Gastroesophageal sphincter (tissue), 4 donors: ENCODE data around the gene ASZ1. TPM values are rescaled to one million over a fixed set of nuclear protein-coding genes. Genes with fewer than 3 reads are reported as not detected.
"Not testable (repeated sequence)": the region's sequence is repeated elsewhere in the genome, so short reads cannot be mapped to it uniquely, and the experiment has no call there.

Experiments
- ATAC-seq: fragments of 150-250 bp; one replicate; pipeline ENCODE4 v1.9.1; 2016; ENCODE audit warnings: mild to moderate bottlenecking, moderate library complexity
- H3K27ac ChIP-seq, 4 donors: fragments of 200-600 bp; sonication (generic) in 3 of 4; 1 replicate in 3 of 4; 2 replicates in 1 of 4; pipeline ENCODE4 v1.5.1; 2016 to 2019
- H3K27me3 ChIP-seq: fragments of 200-600 bp; sonication (generic); one replicate; pipeline ENCODE4 v1.5.1; 2019
- H3K36me3 ChIP-seq, 2 donors: fragments of 200-600 bp; sonication (generic); one replicate each; pipeline ENCODE4 v1.5.1; 2019; ENCODE audit warnings: control low read depth in 1 of 2
- H3K4me1 ChIP-seq, 3 donors: fragments of 200-600 bp; sonication (generic); 1 replicate in 2 of 3; 2 replicates in 1 of 3; pipeline ENCODE4 v1.5.1; 2016 to 2019; ENCODE audit warnings: control low read depth in 2 of 3
- H3K4me3 ChIP-seq, 2 donors: fragments of 200-600 bp; sonication (generic); one replicate each; pipeline ENCODE4 v1.5.1; 2019; ENCODE audit warnings: mild to moderate bottlenecking in 1 of 2, moderate library complexity in 1 of 2
- H3K9me3 ChIP-seq, 3 donors: fragments of 200-600 bp; sonication (generic); one replicate each; pipeline ENCODE4 v1.5.1; 2017 to 2019; ENCODE audit warnings: control low read depth in 2 of 3
- CTCF ChIP-seq, 4 experiments: fragments of 200-600 bp in 2 of 4; fragments of 450-650 bp in 2 of 4; sonication (generic) in 1 of 4; IDR thresholded peaks; one replicate each; pipeline ENCODE4 v1.5.1; 2017 to 2019; ENCODE audit warnings: antibody characterized with exemption in 4 of 4, mild to moderate bottlenecking in 2 of 4, moderate library complexity in 2 of 4
- EP300 ChIP-seq: sonication (generic); formaldehyde crosslinking; IDR thresholded peaks from one replicate; pipeline ENCODE4 v1.6.1; 2017; ENCODE audit warnings: antibody characterized with exemption, mild to moderate bottlenecking
- POLR2A ChIP-seq, 2 donors: fragments of 450-650 bp; IDR thresholded peaks; one replicate each; pipeline ENCODE4 v1.6.1; 2017; ENCODE audit warnings: antibody characterized with exemption in 2 of 2, mild to moderate bottlenecking in 2 of 2, moderate library complexity in 1 of 2
- POLR2AphosphoS5 ChIP-seq: sonication (generic); formaldehyde crosslinking; IDR thresholded peaks from one replicate; pipeline ENCODE4 v1.6.1; 2017; ENCODE audit warnings: antibody characterized with exemption
- WGBS, 2 donors: methylation state at CpG; one replicate each; pipeline ENCODE4 v1.1.5; 2018; ENCODE audit warnings: low coverage in 1 of 2; 5-methylcytosine and 5-hydroxymethylcytosine counted together
- total RNA-seq, 4 donors: library from RNA; depleted of rRNA; stranded (reverse); fragments of >200 nt; gene quantifications; one replicate each; pipeline ENCODE4 v1.1.0, GENCODE V29; 2016

The ASZ1 gene
- not detected for total RNA-seq

GRCh38 chr7:117427258-117427701 lies at the start of gene ASZ1:
ASZ1 (minus strand) TSS chr7:117427493; CDS start chr7:117427460, 33 bp downstream.
- Histone ChIP-seq H3K4me1 (no peaks in the 10 kb centered on the region), H3K4me3 (no peak within 1 kb of the TSS), H3K9me3 (no peaks in the 10 kb centered on the region), H3K27me3 (no peaks in the 10 kb centered on the region), H3K27ac (no peak within 1 kb of the TSS), H3K36me3 (no peaks in the 10 kb centered on the region)
- 84 to 96% methylated on average over 8 to 20 of the region's 41 CpGs for WGBS, 2 donors
- no peak for TF ChIP-seq EP300
- TF ChIP-seq POLR2A (IDR thresholded peaks at IDR 0.05): no peak
- no peak for TF ChIP-seq CTCF (IDR thresholded peaks at IDR 0.05)
- TF ChIP-seq POLR2AphosphoS5: no peak
- ATAC-seq: no peak

GRCh38 chr7:117476557-117477215 lies 49.4 kb upstream of the ASZ1 start:
- Histone ChIP-seq H3K36me3 (no peaks in the 10 kb centered on the region), H3K4me1 (peaks cover 0 to 10% (median 0%) of the 10 kb centered on the region in 3 donors), H3K4me3 (no peak overlapping the region), H3K9me3 (no peaks in the 10 kb centered on the region), H3K27me3 (peaks cover 11% of the 10 kb centered on the region), H3K27ac (no peak overlapping the region)
- TF ChIP-seq CTCF (IDR thresholded peaks at IDR 0.05) (no peak), POLR2A (IDR thresholded peaks at IDR 0.05) (no peak)
- 68 to 86% methylated on average over 3 to 4 of the region's 4 CpGs for WGBS, 2 donors
- no peak for ATAC-seq

- no peak for ATAC-seq
- no peaks in the 10 kb centered on the region for H3K27me3 ChIP-seq
Measured at GRCh38 chr7:117472335-117472734, 45.0 kb upstream of the ASZ1 start.

GRCh38 chr7:117470777-117471176 lies 43.5 kb upstream of the ASZ1 start:
- Histone ChIP-seq H3K4me1 (no peaks in the 10 kb centered on the region), H3K27me3 (no peaks in the 10 kb centered on the region), H3K9me3 (no peaks in the 10 kb centered on the region), H3K27ac (no peak overlapping the region), H3K4me3 (no peak overlapping the region), H3K36me3 (no peaks in the 10 kb centered on the region)
- ATAC-seq: no peak
- WGBS, 2 donors: 62% methylated on average over 5 of the region's 5 CpGs; no CpG with 5 or more reads in 1 of the 2 donors
- TF ChIP-seq POLR2A (IDR thresholded peaks at IDR 0.05) (no peak), POLR2AphosphoS5 (no peak), CTCF (IDR thresholded peaks at IDR 0.05) (no peak), EP300 (no peak)

More at GRCh38 chr7:117472335-117472734, 45.0 kb upstream of the ASZ1 start:
- H3K27ac ChIP-seq: no peak overlapping the region
- no peaks in the 10 kb centered on the region for H3K9me3 ChIP-seq
- no peaks in the 10 kb centered on the region for H3K4me1 ChIP-seq
- TF ChIP-seq EP300 (no peak), POLR2A (IDR thresholded peaks at IDR 0.05) (no peak), POLR2AphosphoS5 (no peak)
- H3K4me3 ChIP-seq: no peak overlapping the region
- no peaks in the 10 kb centered on the region for H3K36me3 ChIP-seq

- Histone ChIP-seq H3K4me1 (no peaks in the 10 kb centered on the region), H3K4me3 (no peak overlapping the region), H3K9me3 (no peaks in the 10 kb centered on the region), H3K27ac (no peak overlapping the region), H3K27me3 (no peaks in the 10 kb centered on the region), H3K36me3 (no peaks in the 10 kb centered on the region)
- ATAC-seq: no peak
- TF ChIP-seq POLR2A (IDR thresholded peaks at IDR 0.05): no peak
- TF ChIP-seq POLR2AphosphoS5: no peak
- no peak for TF ChIP-seq CTCF (IDR thresholded peaks at IDR 0.05)
- TF ChIP-seq EP300: no peak
- WGBS, 2 donors: 82 to 90% methylated on average over 2 of the region's 2 CpGs
Measured at GRCh38 chr7:117468174-117468573, 40.9 kb upstream of the ASZ1 start.

- not testable (repeated sequence) for H3K4me1 ChIP-seq, H3K4me3 ChIP-seq, H3K27me3 ChIP-seq, H3K9me3 ChIP-seq, ATAC-seq, H3K36me3 ChIP-seq, H3K27ac ChIP-seq
- 86 to 94% methylated on average over 2 to 4 of the region's 4 CpGs for WGBS, 2 donors
Measured at GRCh38 chr7:117460815-117461214, 33.5 kb upstream of the ASZ1 start.
